Measurements from ENCODE around the gene CILP2. TPM values are rescaled to one million over a fixed set of nuclear protein-coding genes. Genes with fewer than 3 reads are reported as not detected.

Gene CILP2
- total RNA-seq, 2 experiments from 2014 or later, result 0.08 TPM; not detected in 1

DNA sequence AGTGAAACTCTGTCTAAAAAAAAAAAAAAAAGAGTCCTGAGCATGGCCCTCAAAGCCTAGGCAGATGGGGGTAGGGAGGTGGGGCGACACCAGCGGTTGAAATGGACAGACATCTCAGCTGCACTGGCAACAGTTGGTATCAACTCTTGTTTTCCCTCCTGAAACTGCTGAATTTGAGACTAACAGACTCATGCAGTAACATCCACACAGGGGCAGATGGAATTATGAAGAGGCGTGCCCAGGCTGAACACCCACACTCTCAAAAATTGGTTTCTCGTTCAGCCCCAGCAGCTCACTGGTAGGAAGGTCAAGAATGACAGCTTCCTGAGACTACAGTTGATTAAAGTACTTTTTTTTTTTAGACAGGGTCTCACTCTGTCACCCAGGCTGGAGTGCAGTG, 56.3 kb downstream of the CILP2 start:
- DNase-seq, result no peak
- Mint-ChIP-seq H3K4me1 (peaks cover 83% of the 10 kb centered on the region), H3K4me3 (no peak overlapping the region), H3K27ac (peak overlapping the region; percentile 68), H3K9me3 (no peaks in the 10 kb centered on the region), H3K27me3 (no peaks in the 10 kb centered on the region), H3K36me3 (ENCODE audit: low read depth) (peaks cover 59% of the 10 kb centered on the region)
- POLR2A ChIA-PET, result interaction anchor here (0.6 to 1.3 kb wide), 3 partner anchors 18 to 74 kb away, joined by 3 to 5 read pairs (median 3); partner anchors contain the start of gene ZNF101
- CTCF ChIA-PET, result interaction anchor here (1.1 kb wide), 1 partner anchor 11 kb away, joined by 3 read pairs; no protein-coding TSS in a partner anchor

DNA sequence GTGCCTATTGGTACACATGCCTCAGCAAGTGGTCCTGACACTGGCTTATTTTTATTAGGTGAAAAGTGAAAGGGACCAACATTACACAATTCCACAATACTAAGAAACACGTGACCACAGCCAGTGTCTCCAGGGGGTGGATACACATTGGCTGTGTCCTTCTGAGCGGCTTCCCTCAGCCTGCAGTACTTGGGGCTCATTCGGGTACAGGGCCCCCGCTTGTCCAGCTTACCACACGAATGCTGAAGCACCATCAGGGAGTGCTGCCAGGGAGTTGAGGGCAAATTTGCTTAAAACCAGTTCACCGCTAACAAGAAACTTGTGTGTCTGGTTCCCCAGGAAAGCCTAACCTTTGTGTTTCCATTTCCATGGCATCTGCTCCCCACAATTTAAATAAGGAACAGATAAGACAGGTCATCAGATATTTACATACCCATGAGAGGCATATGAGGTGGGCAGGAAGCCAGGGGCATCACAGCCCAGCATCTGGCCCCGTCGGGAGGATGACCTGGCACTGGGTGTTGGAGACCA, 57.2 kb downstream of the CILP2 start:
- no peaks in the 10 kb centered on the region for H3K27me3 Mint-ChIP-seq
- ChIA-PET CTCF (no interaction called here), POLR2A (interaction anchor here (1.0 kb wide), 1 partner anchor 32 kb away, joined by 5 read pairs; no protein-coding TSS in a partner anchor)
- H3K4me3 Mint-ChIP-seq, result no peak overlapping the region
- peaks cover 54% of the 10 kb centered on the region for H3K36me3 Mint-ChIP-seq (ENCODE audit: low read depth)
- peaks cover 80% of the 10 kb centered on the region for H3K4me1 Mint-ChIP-seq
- peak overlapping the region; percentile 77 for H3K27ac Mint-ChIP-seq
- no peak for DNase-seq
- no peaks in the 10 kb centered on the region for H3K9me3 Mint-ChIP-seq

Other genes with a start within 250 kb of the CILP2 start
- gene SUGP1, start 217.8 kb upstream of the CILP2 start, total RNA-seq, result 10 to 100 TPM; 63.1 to 67.1 TPM
- 10 to 100 TPM; 68.8 to 76.9 TPM for gene MAU2, start 217.4 kb upstream of the CILP2 start, total RNA-seq
- gene GATAD2A, start 132.6 kb upstream of the CILP2 start, total RNA-seq, result 100 to 1,000 TPM; 109 to 113 TPM
- 1 to 10 TPM; 5.3 to 5.7 TPM for gene TSSK6, start 22.7 kb upstream of the CILP2 start, total RNA-seq
- gene NDUFA13, start 22.0 kb upstream of the CILP2 start, total RNA-seq, result 100 to 1,000 TPM; 371 to 388 TPM
- gene YJEFN3, start 9.4 kb upstream of the CILP2 start, total RNA-seq, result 1 to 10 TPM; 8.2 to 8.7 TPM
- gene PBX4, start 80.4 kb downstream of the CILP2 start, total RNA-seq, result 10 to 100 TPM; 49.0 to 55.6 TPM
- gene LPAR2, start 90.0 kb downstream of the CILP2 start, total RNA-seq, result 10 to 100 TPM; 43.2 to 46.2 TPM
- gene GMIP, start 105.4 kb downstream of the CILP2 start, total RNA-seq, result 100 to 1,000 TPM; 111 to 112 TPM
- gene ATP13A1, start 125.4 kb downstream of the CILP2 start, total RNA-seq, result 100 to 1,000 TPM; 102 to 107 TPM
- gene ZNF101, start 130.6 kb downstream of the CILP2 start, total RNA-seq, result 100 to 1,000 TPM; 105 to 108 TPM
- gene ZNF14, start 194.8 kb downstream of the CILP2 start, total RNA-seq, result 1 to 10 TPM; 8.0 to 8.4 TPM

Measured in activated CD4-positive, alpha-beta memory T cell treated with anti-CD3 and anti-CD28 coated beads, Interleukin-2, amount 10 ng/mL, durations not matched to agents 7 days and 5 days (primary cell).